ENCODE measurements around the gene CGA.

The CGA gene

GRCh38 chr6:87066449-87067333 lies 28.2 kb downstream of the CGA start (continued):
- TF ChIP-seq ZNF654 (tag by site-specific recombination; IDR thresholded peaks at IDR 0.05; ENCODE audit: low read depth) (peak; percentile 97), ZNF704 (tag by site-specific recombination; IDR thresholded peaks at IDR 0.05) (no peak), RBAK (tag by site-specific recombination; IDR thresholded peaks at IDR 0.05) (no peak), ZNF416 (tag by site-specific recombination; IDR thresholded peaks at IDR 0.05) (no peak), ZSCAN30 (tag by site-specific recombination; IDR thresholded peaks at IDR 0.05) (0 out of 2 replicates have a peak, but pooled peaks have one; percentile 8), ZNF362 (tag by site-specific recombination; IDR thresholded peaks at IDR 0.05) (peak; percentile 97), ZNF660 (tag by site-specific recombination; IDR thresholded peaks at IDR 0.05) (0 out of 2 replicates have a peak, but pooled peaks have one; percentile 14)

- Histone ChIP-seq H3K4me3 (ENCODE audit: low read depth, low read length) (no peak overlapping the region), H3K9me3 (ENCODE audit: control insufficient read depth, insufficient read depth, low read depth, low read length) (no peaks in the 10 kb centered on the region), H3K27ac (ENCODE audit: extremely low read depth, low read depth, low read length) (no peak overlapping the region), H3K36me3 (ENCODE audit: control insufficient read depth in 2 of 2, insufficient read depth in 1 of 2, low read length in 2 of 2) (no peaks in the 10 kb centered on the region; a peak in 1 of 3 replicates), H3K4me1 (ENCODE audit: control insufficient read depth, insufficient read depth, low read length) (no peaks in the 10 kb centered on the region)
- ChIA-PET POLR2A (no interaction called here), CTCF (interaction anchor here (0.5 to 4.2 kb wide), 8 partner anchors 14 to 1116 kb away, joined by 3 to 42 read pairs (median 4); no protein-coding TSS in a partner anchor)
- no peak for TF ChIP-seq ZNF596 (tag by site-specific recombination; IDR thresholded peaks at IDR 0.05)
- TF ChIP-seq KLF1 (tag by site-specific recombination; IDR thresholded peaks at IDR 0.05): no peak
- TF ChIP-seq ZNF561 (tag by site-specific recombination; IDR thresholded peaks at IDR 0.05; ENCODE audit: borderline replicate concordance): no peak
- no peak for TF ChIP-seq ZNF211 (tag by site-specific recombination; IDR thresholded peaks at IDR 0.05; ENCODE audit: low read depth)
- TF ChIP-seq ZNF132 (tag by site-specific recombination; IDR thresholded peaks at IDR 0.05; ENCODE audit: borderline replicate concordance): no peak
- no peak for TF ChIP-seq ZNF510 (tag by site-specific recombination; IDR thresholded peaks at IDR 0.05; ENCODE audit: insufficient replicate concordance)
- no peak for TF ChIP-seq ZNF621 (tag by site-specific recombination; IDR thresholded peaks at IDR 0.05)
- no peak for TF ChIP-seq ZNF529 (tag by site-specific recombination; IDR thresholded peaks at IDR 0.05; ENCODE audit: insufficient replicate concordance)
- no peak for TF ChIP-seq ZNF776 (tag by site-specific recombination; IDR thresholded peaks at IDR 0.05; ENCODE audit: borderline replicate concordance)
- no peak for TF ChIP-seq ZNF221 (tag by site-specific recombination; IDR thresholded peaks at IDR 0.05; ENCODE audit: borderline replicate concordance)
- no peak for TF ChIP-seq ZNF580 (tag by site-specific recombination; IDR thresholded peaks at IDR 0.05)
- no peak for TF ChIP-seq KLF8 (tag by site-specific recombination; IDR thresholded peaks at IDR 0.05)
- TF ChIP-seq ZNF423 (tag by site-specific recombination; IDR thresholded peaks at IDR 0.05): no peak
- TF ChIP-seq REPIN1 (tag by site-specific recombination; IDR thresholded peaks at IDR 0.05; ENCODE audit: low read depth): no peak
- no peak for TF ChIP-seq ZSCAN23 (tag by site-specific recombination; IDR thresholded peaks at IDR 0.05)
Observed at GRCh38 chr6:87065117-87065516, 29.8 kb downstream of the CGA start.
